IMR-90 (cell line): ENCODE measurements around the gene ZNF185. TPM values are rescaled to one million over a fixed set of nuclear protein-coding genes. Genes with fewer than 3 reads are reported as not detected.

Experiments used
- ATAC-seq: fragments of 200-7000 bp; cut with Tn5 transposase; 2 replicates; pipeline ENCODE4 v1.9.1; 2020; ENCODE audit warnings: low read depth, mild to moderate bottlenecking, moderate library complexity
- BruUV-seq: library from RNA; stranded (reverse); fragments of 400-500 nt; replicated peaks from 2 replicates; lab custom pipeline; 2021; lab: Mats Ljungman, UMichigan
- CTCF ChIA-PET: fragments of 300-600 bp; formaldehyde crosslinking; extraction: SDS; loops from one replicate; lab custom pipeline; 2021; ENCODE audit warnings: antibody characterized with exemption; lab: Yijun Ruan, JAX
- POLR2A ChIA-PET: fragments of 300-600 bp; sonication (Branson Sonifier 250); formaldehyde crosslinking; loops from one replicate; lab custom pipeline; 2022; ENCODE audit warnings: antibody characterized with exemption; ENCODE audit not compliant: unreplicated experiment; lab: Charles Lee
- DNase-seq: peaks from one replicate; pipeline ENCODE4 v3.0.0; 2013
- H2AFZ ChIP-seq: replicated peaks from 2 replicates; pipeline ENCODE3; 2013; ENCODE audit warnings: low read length, mild to moderate bottlenecking; ENCODE audit not compliant: poor library complexity
- H2AK5ac ChIP-seq: 2 replicates; pipeline ENCODE4 v1.6.1; 2013; ENCODE audit warnings: low read depth, low read length, inconsistent platforms
- H2AK9ac ChIP-seq: replicated peaks from 2 replicates; pipeline ENCODE3; 2013; ENCODE audit warnings: mild to moderate bottlenecking, low read depth, low read length, moderate library complexity; ENCODE audit not compliant: poor library complexity
- H2BK120ac ChIP-seq: 2 replicates; pipeline ENCODE4 v1.6.1; 2013; ENCODE audit warnings: low read depth, low read length, inconsistent platforms
- H2BK15ac ChIP-seq: 3 replicates; pipeline ENCODE4 v1.6.1; 2013; ENCODE audit warnings: low read depth, low read length, inconsistent platforms
- H2BK20ac ChIP-seq: 2 replicates; pipeline ENCODE4 v1.6.1; 2013; ENCODE audit warnings: low read depth, mild to moderate bottlenecking, inconsistent platforms, low read length, moderate library complexity
- H2BK5ac ChIP-seq: 2 replicates; pipeline ENCODE4 v1.6.1; 2013; ENCODE audit warnings: mild to moderate bottlenecking, low read depth, low read length, inconsistent platforms; ENCODE audit not compliant: poor library complexity, severe bottlenecking
- H3K14ac ChIP-seq: replicated peaks from 2 replicates; pipeline ENCODE4 v1.6.1; 2013; ENCODE audit warnings: low read depth, low read length, inconsistent platforms
- H3K18ac ChIP-seq: 2 replicates; pipeline ENCODE4 v1.6.1; 2013; ENCODE audit warnings: low read depth, low read length, control low read depth
- H3K23ac ChIP-seq: 2 replicates; pipeline ENCODE4 v1.6.1; 2013; ENCODE audit warnings: low read depth, low read length, inconsistent platforms
- H3K27ac ChIP-seq: 2 replicates; pipeline ENCODE4 v1.5.1; 2013; ENCODE audit warnings: mild to moderate bottlenecking, control low read depth, low read length; ENCODE audit not compliant: insufficient read depth
- H3K27me3 ChIP-seq: 2 replicates; pipeline ENCODE4 v1.6.1; 2013; ENCODE audit warnings: low read length; ENCODE audit not compliant: control insufficient read depth, insufficient read depth
- H3K36me3 ChIP-seq: 2 replicates; pipeline ENCODE4 v1.6.1; 2013; ENCODE audit warnings: low read length, mixed read lengths; ENCODE audit not compliant: control insufficient read depth, insufficient read depth
- H3K4ac ChIP-seq: 2 replicates; pipeline ENCODE4 v1.6.1; 2013; ENCODE audit warnings: low read depth, low read length, inconsistent platforms
- H3K4me1 ChIP-seq: 2 replicates; pipeline ENCODE4 v1.6.1; 2013; ENCODE audit warnings: low read length, mixed read lengths; ENCODE audit not compliant: control insufficient read depth, insufficient read depth
- H3K4me2 ChIP-seq: 2 replicates; pipeline ENCODE4 v1.6.1; 2013; ENCODE audit warnings: low read depth, mild to moderate bottlenecking, control low read depth, low read length, moderate library complexity
- H3K4me3 ChIP-seq: 2 replicates; pipeline ENCODE4 v1.5.1; 2013; ENCODE audit warnings: low read depth, mild to moderate bottlenecking, control low read depth, low read length, moderate library complexity; ENCODE audit not compliant: insufficient read depth
- H3K56ac ChIP-seq: 2 replicates; pipeline ENCODE4 v1.6.1; 2013; ENCODE audit warnings: low read length, inconsistent platforms; ENCODE audit not compliant: insufficient read depth; ENCODE audit errors: extremely low read depth
- H3K79me1 ChIP-seq, 2 experiments: 2 replicates each; pipeline ENCODE4 v1.6.1; 2013; ENCODE audit warnings: low read length in 2 of 2, inconsistent platforms in 1 of 2, low read depth in 1 of 2
- H3K9ac ChIP-seq: 2 replicates; pipeline ENCODE4 v1.6.1; 2013; ENCODE audit warnings: low read depth, low read length, control low read depth
- H3K9me1 ChIP-seq: 2 replicates; pipeline ENCODE4 v1.6.1; 2013; ENCODE audit warnings: low read length, inconsistent platforms; ENCODE audit not compliant: insufficient read depth
- H3K9me3 ChIP-seq: 2 replicates; pipeline ENCODE4 v1.6.1; 2013; ENCODE audit warnings: low read length; ENCODE audit not compliant: control insufficient read depth, insufficient read depth
- H4K20me1 ChIP-seq: 2 replicates; pipeline ENCODE4 v1.6.1; 2013; ENCODE audit warnings: low read length, inconsistent platforms; ENCODE audit not compliant: insufficient read depth
- H4K5ac ChIP-seq: 2 replicates; pipeline ENCODE4 v1.6.1; 2013; ENCODE audit warnings: mild to moderate bottlenecking, low read depth, low read length, control low read depth
- H4K8ac ChIP-seq, 2 experiments: 2 replicates each; pipeline ENCODE4 v1.6.1; 2013; ENCODE audit warnings: low read depth in 2 of 2, low read length in 2 of 2, control low read depth in 1 of 2, inconsistent platforms in 1 of 2
- H4K91ac ChIP-seq: 2 replicates; pipeline ENCODE4 v1.6.1; 2013; ENCODE audit warnings: low read depth, low read length, inconsistent platforms; ENCODE audit not compliant: insufficient read depth
- BHLHE40 ChIP-seq: fragments of 150-350 bp; IDR thresholded peaks from 2 replicates; pipeline ENCODE4 v1.6.1; 2016; ENCODE audit warnings: mild to moderate bottlenecking, low read depth, low read length
- CEBPB ChIP-seq: IDR thresholded peaks from 2 replicates; pipeline ENCODE4 v1.6.1; 2012; ENCODE audit warnings: low read depth, low read length, improper control_type of control experiment
- CHD1 ChIP-seq: IDR thresholded peaks from 2 replicates; pipeline ENCODE4 v1.6.1; 2012; ENCODE audit warnings: low read depth, low read length, improper control_type of control experiment
- CTCF ChIP-seq: conservative IDR thresholded peaks from 2 replicates; pipeline ENCODE4 v1.5.1; 2012; ENCODE audit warnings: mild to moderate bottlenecking, low read depth, low read length, improper control_type of control experiment
- ELK1 ChIP-seq: fragments of 150-350 bp; IDR thresholded peaks from 2 replicates; pipeline ENCODE4 v1.6.1; 2016; ENCODE audit warnings: low read depth, mild to moderate bottlenecking, low read length, moderate library complexity, borderline replicate concordance
- FOS ChIP-seq: fragments of 150-350 bp; IDR thresholded peaks from 2 replicates; pipeline ENCODE4 v1.6.1; 2016; ENCODE audit warnings: low read depth, low read length
- MAFK ChIP-seq: IDR thresholded peaks from 2 replicates; pipeline ENCODE4 v1.6.1; 2012; ENCODE audit warnings: low read depth, low read length, improper control_type of control experiment
- MAZ ChIP-seq: IDR thresholded peaks from 2 replicates; pipeline ENCODE4 v1.6.1; 2012; ENCODE audit warnings: low read depth, mild to moderate bottlenecking, low read length, improper control_type of control experiment, moderate library complexity, borderline replicate concordance
- NFE2L2 ChIP-seq: fragments of 150-350 bp; IDR thresholded peaks from 2 replicates; pipeline ENCODE4 v1.6.1; 2016; ENCODE audit warnings: low read depth, mild to moderate bottlenecking, low read length
- POLR2A ChIP-seq: IDR thresholded peaks from 2 replicates; pipeline ENCODE4 v1.6.1; 2012; ENCODE audit warnings: mild to moderate bottlenecking, low read depth, low read length
- RAD21 ChIP-seq: IDR thresholded peaks from 2 replicates; pipeline ENCODE4 v1.6.1; 2012; ENCODE audit warnings: low read length, improper control_type of control experiment
- RFX5 ChIP-seq: IDR thresholded peaks from 2 replicates; pipeline ENCODE4 v1.8.0; 2012; ENCODE audit warnings: low read depth, mild to moderate bottlenecking, low read length, moderate library complexity
- SMC3 ChIP-seq: fragments of 150-350 bp; IDR thresholded peaks from 2 replicates; pipeline ENCODE4 v1.6.1; 2016; ENCODE audit warnings: low read depth, mild to moderate bottlenecking, antibody characterized with exemption, low read length, moderate library complexity
- WGBS, 2 experiments: methylation state at CpG; one replicate each; pipeline versions ENCODE4 v1.1.5 to v1.1.7; 2013; ENCODE audit warnings: missing lambda C conversion rate in 2 of 2; ENCODE audit not compliant: insufficient read length in 1 of 2; ENCODE audit errors: extremely low coverage in 2 of 2; 5-methylcytosine and 5-hydroxymethylcytosine counted together
- dilution Hi-C: fragments of 300-500 bp; cut with HindIII; formaldehyde crosslinking; loops from one replicate; pipeline ENCODE4 v1.14.3; 2018; ENCODE audit warnings: low sequenced_read_pairs; ENCODE audit not compliant: unreplicated experiment
- in situ Hi-C: fragments of 300-500 bp; cut with MboI; formaldehyde crosslinking; loops from 3 replicates; pipeline ENCODE4 v1.14.3; 2019; ENCODE audit warnings: low sequenced_read_pairs, inconsistent platforms, mixed read lengths
- intact Hi-C: fragments of 100-400 bp; cut with micrococcal nuclease; formaldehyde crosslinking; loops from 2 replicates; pipeline ENCODE4 v1.10.0; 2022
- polyA plus RNA-seq, 3 experiments: library from polyadenylated mRNA; depleted of rRNA; stranded (reverse); fragments of >200 nt; gene quantifications; 2 replicates each; pipeline ENCODE4 v1.2.3, GENCODE V29; 2012; ENCODE audit warnings: low replicate concordance in 1 of 3
- total RNA-seq: library from RNA; depleted of rRNA; stranded (reverse); fragments of >200 nt; gene quantifications from 2 replicates; pipeline ENCODE4 v1.2.3, GENCODE V29; 2012

Gene ZNF185
- total and polyA plus RNA-seq, 2 of the 4 experiments (the other 2 are of a cell fraction): 3.2 to 6.3 TPM

GRCh38 chrX:152915541-152916241 lies 17.8 kb downstream of the ZNF185 start (continued):
- no peak for TF ChIP-seq RFX5

GRCh38 chrX:152917656-152918579 lies 20.1 kb downstream of the ZNF185 start:
- Histone ChIP-seq H3K36me3 (no peaks in the 10 kb centered on the region), H2BK120ac (no peak overlapping the region), H2AFZ (no peak overlapping the region), H3K27ac (no peak overlapping the region), H4K8ac (no peak overlapping the region), H2AK5ac (no peak overlapping the region), H2BK5ac (no peak overlapping the region), H3K4me1 (no peaks in the 10 kb centered on the region), H3K4ac (no peak overlapping the region), H3K18ac (no peak overlapping the region), H3K4me3 (no peak overlapping the region), H4K5ac (no peak overlapping the region), H2BK20ac (no peak overlapping the region), H4K91ac (no peak overlapping the region), H2BK15ac (no peak overlapping the region), H3K56ac (no peak overlapping the region), H3K14ac (no peak overlapping the region), H3K23ac (no peak overlapping the region), H2AK9ac (no peak overlapping the region), H3K9me1 (no peaks in the 10 kb centered on the region), H3K9me3 (no peaks in the 10 kb centered on the region; the same call in 1 of the 2 replicates), H4K20me1 (no peaks in the 10 kb centered on the region), H3K27me3 (peaks cover 1% of the 10 kb centered on the region; the same call in 1 of the 2 replicates), H3K4me2 (no peak overlapping the region), H3K79me1 (no peaks in the 10 kb centered on the region), H3K9ac (no peak overlapping the region)
- in situ Hi-C loops: no loop called here
- ATAC-seq (no peak), DNase-seq (no peak)
- POLR2A ChIA-PET: no interaction called here
- dilution Hi-C loops: no loop called here
- BruUV-seq: no TSS peak
- intact Hi-C loops: no loop called here
- CTCF ChIA-PET: no interaction called here
- WGBS, 2 experiments: 71% methylated on average over 11 of the region's 21 CpGs; no CpG with 5 or more reads in 1 of the 2 experiments
- TF ChIP-seq MAFK (no peak), CTCF (no peak), FOS (no peak), NFE2L2 (no peak), SMC3 (no peak), POLR2A (no peak), BHLHE40 (no peak), ELK1 (no peak), RAD21 (no peak), CEBPB (no peak), CHD1 (no peak), MAZ (no peak)
